Ishikawa (cell line): ENCODE results near the gene FHL5.

ENCODE experiments used
- CEBPB ChIP-seq: IDR thresholded peaks from 2 replicates; pipeline ENCODE4 v1.6.1; 2012
- EP300 ChIP-seq: IDR thresholded peaks from 2 replicates; pipeline ENCODE4 v1.6.1; 2012; ENCODE audit warnings: borderline replicate concordance
- MAX ChIP-seq: IDR thresholded peaks from 2 replicates; pipeline ENCODE4 v1.6.1; 2012
- NFIC ChIP-seq: IDR thresholded peaks from 2 replicates; pipeline ENCODE4 v1.6.1; 2012
- REST ChIP-seq: IDR thresholded peaks from 2 replicates; pipeline ENCODE4 v1.6.1; 2012; ENCODE audit warnings: low read depth, mild to moderate bottlenecking
- YY1 ChIP-seq: IDR thresholded peaks from 2 replicates; pipeline ENCODE4 v1.6.1; 2012; ENCODE audit warnings: low read depth

- no peak for TF ChIP-seq YY1
- TF ChIP-seq REST = no peak
- no peak for TF ChIP-seq NFIC
- TF ChIP-seq MAX = no peak
- no peak for TF ChIP-seq EP300
- no peak for TF ChIP-seq CEBPB
Measured at GRCh38 chr6:96571551-96571950, 8.6 kb downstream of the FHL5 start.
